Subcutaneous abdominal adipose tissue (tissue), 5 donors: ENCODE measurements around the gene MRPL51.
"Not testable (repeated sequence)": the region's sequence is repeated elsewhere in the genome, so short reads cannot be mapped to it uniquely, and the experiment has no call there.

Experiments used
- H3K27ac ChIP-seq: one replicate; pipeline ENCODE4 v1.7.0; 2013; ENCODE audit warnings: low read depth, mild to moderate bottlenecking, inconsistent platforms, low read length, moderate library complexity
- H3K27me3 ChIP-seq, 5 donors: one replicate each; pipeline ENCODE4 v1.7.0; 2013; ENCODE audit warnings: low read length in 5 of 5, inconsistent platforms in 1 of 5; ENCODE audit not compliant: control insufficient read depth in 5 of 5, insufficient read depth in 4 of 5
- H3K36me3 ChIP-seq, 5 donors: one replicate each; pipeline ENCODE4 v1.7.0; 2013; ENCODE audit warnings: low read length in 5 of 5; ENCODE audit not compliant: control insufficient read depth in 5 of 5, insufficient read depth in 5 of 5
- H3K4me1 ChIP-seq, 5 donors: one replicate each; pipeline ENCODE4 v1.7.0; 2013; ENCODE audit warnings: low read length in 5 of 5, mild to moderate bottlenecking in 3 of 5, moderate library complexity in 1 of 5; ENCODE audit not compliant: control insufficient read depth in 5 of 5, insufficient read depth in 5 of 5
- H3K4me3 ChIP-seq, 5 donors: one replicate each; pipeline ENCODE4 v1.7.0; 2013; ENCODE audit warnings: low read length in 5 of 5, low read depth in 1 of 5
- H3K9ac ChIP-seq, 5 donors: one replicate each; pipeline ENCODE4 v1.7.0; 2013; ENCODE audit warnings: low read length in 5 of 5, mild to moderate bottlenecking in 4 of 5, moderate library complexity in 3 of 5
- H3K9me3 ChIP-seq, 5 donors: one replicate each; pipeline ENCODE4 v1.7.0; 2013; ENCODE audit warnings: low read length in 5 of 5; ENCODE audit not compliant: control insufficient read depth in 5 of 5
- donor health status: healthy.
- donor health status: healthy.
- donor health status: healthy.
- donor health status: healthy.
- donor health status: healthy.

MRPL51 gene

DNA sequence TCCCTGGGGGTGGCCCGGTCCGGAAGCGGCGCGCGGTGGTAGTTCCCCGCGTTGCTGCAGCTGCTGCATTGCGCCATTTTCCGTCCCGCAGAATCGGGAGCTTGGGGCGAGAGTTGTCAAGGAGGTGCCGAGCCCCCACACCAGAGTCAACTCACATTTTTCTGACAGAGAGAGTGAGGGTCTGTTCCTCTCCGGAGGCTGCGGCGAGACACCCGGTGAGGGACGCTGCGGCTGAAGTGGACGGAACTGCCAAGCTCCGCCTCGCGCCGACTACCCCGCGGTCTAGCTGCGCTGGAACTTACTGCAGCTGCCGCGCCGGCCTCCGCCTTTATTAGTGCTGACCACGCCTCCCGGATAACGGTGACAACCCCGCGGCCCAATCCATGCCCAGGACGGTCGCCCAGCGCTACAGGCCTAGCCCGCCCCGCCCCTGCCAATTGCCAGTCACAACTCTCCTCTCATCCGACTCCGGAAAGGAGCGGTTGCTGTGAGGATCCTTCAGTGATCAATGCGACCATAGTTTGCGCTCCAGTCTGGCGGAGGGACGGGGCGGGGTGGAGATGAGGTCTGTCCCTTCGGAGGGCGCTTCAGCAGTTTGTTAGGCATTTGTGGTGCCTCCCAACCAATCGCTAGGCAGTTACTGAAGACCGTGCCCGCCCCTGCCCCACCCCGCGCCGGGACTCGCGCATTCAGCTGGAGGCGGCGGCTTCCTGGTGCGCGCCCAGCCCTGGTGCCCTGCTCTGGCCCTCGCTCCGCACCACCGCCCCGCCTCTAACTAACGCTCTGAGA, 22.5 kb downstream of the MRPL51 start, which contains the start of gene VAMP1:
Gene VAMP1 (minus strand): TSS at position 303 of the 789 bp plus-strand sequence. CDS start 146 bp downstream, at position 157.
- Histone ChIP-seq H3K4me3 (peak within 1 kb of the TSS; percentile 75 to 91 (median 83)), H3K27me3 (no peaks in the 10 kb centered on the region), H3K36me3 (peaks cover 0 to 9% (median 5%) of the 10 kb centered on the region in 5 donors), H3K9ac (peak within 1 kb of the TSS in 4 of 5 donors; percentile 40 to 84 (median 72)), H3K9me3 (no peaks in the 10 kb centered on the region), H3K27ac (peak within 1 kb of the TSS; percentile 55), H3K4me1 (peaks cover 4 to 23% (median 19%) of the 10 kb centered on the region in 5 donors)

DNA sequence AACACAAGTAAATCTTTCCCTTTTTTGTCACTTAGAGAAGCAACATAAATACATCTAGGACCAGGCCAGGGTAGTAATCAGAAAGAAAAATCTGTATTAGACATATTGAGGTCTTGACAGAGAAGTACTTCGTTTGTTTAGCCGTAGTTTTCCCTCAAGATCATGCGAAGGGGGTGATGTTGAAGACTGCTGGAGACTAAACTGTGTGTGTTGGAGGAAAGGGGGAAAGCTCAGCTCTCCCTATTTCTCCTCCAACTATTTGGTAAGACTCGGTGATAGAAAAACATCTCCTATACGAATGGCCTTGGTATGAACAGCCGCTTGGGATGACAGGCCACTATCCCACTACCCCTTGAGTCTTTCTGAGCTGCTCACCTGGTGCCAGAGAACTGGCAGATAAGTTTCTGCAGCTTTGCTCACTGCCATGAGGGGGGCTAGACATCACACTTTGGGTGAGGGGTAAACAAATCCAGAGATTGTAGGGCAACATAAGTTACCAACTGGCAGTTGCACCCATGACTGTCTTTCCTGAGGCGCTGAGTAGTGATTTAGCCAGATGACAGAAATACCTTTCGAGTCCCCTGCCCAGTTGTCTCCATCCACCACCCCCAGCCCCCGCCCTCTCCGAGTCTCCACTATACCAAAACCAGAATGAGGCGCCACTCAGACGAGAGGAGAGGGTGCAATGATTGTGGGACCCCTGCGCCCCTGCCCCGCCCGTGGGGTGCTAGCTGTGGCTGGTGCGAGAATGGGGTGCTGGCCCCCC, 23.3 kb downstream of the MRPL51 start:
- no peaks in the 10 kb centered on the region for H3K27me3 ChIP-seq
- H3K27ac ChIP-seq, result peak overlapping the region; percentile 55
- no peaks in the 10 kb centered on the region for H3K9me3 ChIP-seq
- peaks cover 0 to 14% (median 7%) of the 10 kb centered on the region in 5 donors for H3K36me3 ChIP-seq
- H3K9ac ChIP-seq, result peak overlapping the region in 4 of 5 donors; percentile 40 to 84 (median 69)
- H3K4me3 ChIP-seq, result peak overlapping the region; percentile 70 to 91 (median 82)
- peaks cover 4 to 23% (median 19%) of the 10 kb centered on the region in 5 donors for H3K4me1 ChIP-seq

DNA sequence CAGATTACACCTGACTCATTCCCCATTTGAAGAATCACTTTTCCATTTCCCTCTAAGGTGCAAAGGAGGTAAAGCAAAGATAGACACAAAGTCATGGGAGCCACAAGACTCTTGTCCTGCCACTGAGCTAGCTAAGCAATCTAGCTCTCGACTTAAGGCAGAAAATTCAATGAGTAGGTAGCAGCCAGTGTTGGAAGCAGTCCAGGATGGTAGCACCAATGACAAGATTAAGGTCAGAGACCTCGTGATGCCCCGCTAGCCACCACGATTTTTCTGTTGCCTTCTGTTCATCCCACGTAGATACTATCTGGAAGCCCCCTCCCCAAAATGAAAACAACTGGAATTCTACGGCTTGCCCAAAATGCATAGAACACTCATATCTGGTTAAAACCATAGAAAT, 24.0 kb downstream of the MRPL51 start:
- Histone ChIP-seq H3K4me1 (peaks cover 4 to 23% (median 20%) of the 10 kb centered on the region in 5 donors), H3K9ac (no peak overlapping the region), H3K4me3 (peak overlapping the region in 1 of 5 donors; percentile 75), H3K27ac (no peak overlapping the region), H3K36me3 (peaks cover 0 to 21% (median 14%) of the 10 kb centered on the region in 5 donors), H3K9me3 (no peaks in the 10 kb centered on the region), H3K27me3 (no peaks in the 10 kb centered on the region)

DNA sequence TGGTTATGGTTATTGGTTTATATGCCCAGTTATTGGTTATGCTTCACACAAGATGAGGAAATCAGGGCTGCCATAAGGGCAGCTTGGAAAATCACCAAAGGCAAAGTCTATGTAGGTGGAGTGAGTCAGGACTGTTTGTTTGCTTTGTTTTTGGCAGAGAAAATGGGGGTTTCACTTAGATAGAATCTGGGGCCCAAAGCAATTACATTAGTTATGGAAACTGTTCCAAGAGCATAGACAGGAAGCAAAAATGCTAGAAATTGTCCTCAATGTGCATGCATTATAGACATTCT, 24.8 kb downstream of the MRPL51 start:
- Histone ChIP-seq H3K4me3 (no peak overlapping the region), H3K27ac (no peak overlapping the region)

DNA sequence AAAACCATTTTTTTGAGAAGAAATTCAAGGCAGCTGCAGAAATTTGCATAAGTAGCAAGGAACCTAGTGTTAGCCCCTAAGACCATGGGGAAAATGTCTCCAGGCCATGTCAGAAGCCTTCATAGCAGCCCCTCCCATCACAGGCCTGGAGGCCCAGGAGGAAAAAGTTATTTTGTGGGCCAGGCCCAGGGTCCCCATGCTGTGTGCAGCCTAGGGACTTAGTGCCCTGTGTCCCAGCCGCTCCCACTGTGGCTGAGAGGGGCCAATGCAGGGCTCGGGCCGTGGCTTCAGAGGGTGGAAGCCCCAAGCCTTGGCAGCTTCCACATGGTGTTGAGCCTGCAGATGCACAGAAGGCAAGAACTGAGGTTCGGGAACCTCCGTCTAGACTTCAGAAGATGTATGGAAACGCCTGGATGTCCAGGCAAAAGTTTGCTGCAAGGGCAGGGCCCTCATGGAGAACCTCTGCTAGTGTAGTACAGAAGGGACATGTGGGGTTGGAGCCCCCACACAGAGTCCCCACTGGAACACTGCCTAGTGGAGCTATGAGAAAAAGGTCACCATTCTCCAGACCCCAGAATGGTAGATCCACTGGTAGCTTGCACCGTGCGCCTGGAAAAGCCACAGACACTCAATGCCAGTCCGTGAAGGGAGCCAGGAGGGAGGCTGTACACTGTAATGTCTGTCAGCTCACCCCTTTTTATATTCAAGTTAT, 25.3 kb downstream of the MRPL51 start:
- peaks cover 3 to 34% (median 26%) of the 10 kb centered on the region in 5 donors for H3K36me3 ChIP-seq
- not testable (repeated sequence) for H3K9ac ChIP-seq, H3K9me3 ChIP-seq, H3K27me3 ChIP-seq, H3K4me3 ChIP-seq, H3K27ac ChIP-seq
- H3K4me1 ChIP-seq, result peaks cover 4 to 28% (median 23%) of the 10 kb centered on the region in 5 donors

More for the DNA sequence above, 24.8 kb downstream of the MRPL51 start:
- no peaks in the 10 kb centered on the region for H3K27me3 ChIP-seq
- H3K4me1 ChIP-seq, result peaks cover 4 to 26% (median 21%) of the 10 kb centered on the region in 5 donors
- peaks cover 3 to 29% (median 21%) of the 10 kb centered on the region in 5 donors for H3K36me3 ChIP-seq
- no peak overlapping the region for H3K9ac ChIP-seq
- H3K9me3 ChIP-seq, result no peaks in the 10 kb centered on the region

DNA sequence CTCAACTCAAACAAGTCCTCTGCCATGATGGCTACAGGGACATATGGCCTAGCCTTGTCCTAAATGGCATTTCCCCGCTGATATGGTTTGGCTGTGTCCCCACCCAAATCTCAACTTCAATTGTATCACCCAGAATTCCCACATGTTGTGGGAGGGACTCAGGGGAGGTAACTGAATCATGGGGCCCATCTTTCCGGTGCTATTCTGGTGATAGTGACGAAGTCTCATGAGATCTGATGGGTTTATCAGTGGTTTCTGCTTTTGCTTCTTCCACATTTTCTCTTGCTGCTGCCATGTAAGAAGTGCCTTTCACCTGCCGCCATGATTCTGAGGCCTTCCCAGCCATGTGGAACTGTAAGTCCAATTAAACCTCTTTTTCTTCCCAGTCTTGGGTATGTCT, 26.3 kb downstream of the MRPL51 start:
- peaks cover 4 to 36% (median 23%) of the 10 kb centered on the region in 5 donors for H3K4me1 ChIP-seq
- H3K36me3 ChIP-seq, result peaks cover 3 to 44% (median 36%) of the 10 kb centered on the region in 5 donors
- not testable (repeated sequence) for H3K27me3 ChIP-seq

DNA sequence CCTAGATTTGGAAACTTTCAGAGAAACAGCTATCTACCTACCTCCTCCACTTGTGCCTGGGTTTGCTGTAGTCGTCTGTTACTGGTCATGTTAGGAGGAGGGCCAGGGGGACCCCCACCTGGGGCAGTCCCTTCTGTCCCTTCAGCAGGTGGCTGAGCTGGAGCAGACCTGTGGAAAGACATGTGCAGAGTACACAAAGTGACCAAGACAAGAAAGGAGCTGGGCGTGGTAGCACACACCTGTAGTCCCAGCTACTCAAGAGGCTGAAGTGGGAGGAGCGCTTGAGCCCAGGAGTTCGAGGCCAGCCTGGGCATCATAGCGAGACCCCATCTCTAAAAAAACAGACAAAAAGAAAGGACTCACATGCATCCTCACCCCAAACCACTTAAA, 26.9 kb downstream of the MRPL51 start:
- no peak overlapping the region for H3K27ac ChIP-seq
- no peaks in the 10 kb centered on the region for H3K9me3 ChIP-seq
- no peak overlapping the region for H3K9ac ChIP-seq
- peaks cover 3 to 50% (median 42%) of the 10 kb centered on the region in 5 donors for H3K36me3 ChIP-seq
- H3K4me3 ChIP-seq, result no peak overlapping the region
- no peaks in the 10 kb centered on the region for H3K27me3 ChIP-seq
- peaks cover 4 to 39% (median 22%) of the 10 kb centered on the region in 5 donors for H3K4me1 ChIP-seq

More for the DNA sequence above, 26.3 kb downstream of the MRPL51 start:
- not testable (repeated sequence) for H3K4me3 ChIP-seq, H3K9me3 ChIP-seq, H3K27ac ChIP-seq, H3K9ac ChIP-seq

DNA sequence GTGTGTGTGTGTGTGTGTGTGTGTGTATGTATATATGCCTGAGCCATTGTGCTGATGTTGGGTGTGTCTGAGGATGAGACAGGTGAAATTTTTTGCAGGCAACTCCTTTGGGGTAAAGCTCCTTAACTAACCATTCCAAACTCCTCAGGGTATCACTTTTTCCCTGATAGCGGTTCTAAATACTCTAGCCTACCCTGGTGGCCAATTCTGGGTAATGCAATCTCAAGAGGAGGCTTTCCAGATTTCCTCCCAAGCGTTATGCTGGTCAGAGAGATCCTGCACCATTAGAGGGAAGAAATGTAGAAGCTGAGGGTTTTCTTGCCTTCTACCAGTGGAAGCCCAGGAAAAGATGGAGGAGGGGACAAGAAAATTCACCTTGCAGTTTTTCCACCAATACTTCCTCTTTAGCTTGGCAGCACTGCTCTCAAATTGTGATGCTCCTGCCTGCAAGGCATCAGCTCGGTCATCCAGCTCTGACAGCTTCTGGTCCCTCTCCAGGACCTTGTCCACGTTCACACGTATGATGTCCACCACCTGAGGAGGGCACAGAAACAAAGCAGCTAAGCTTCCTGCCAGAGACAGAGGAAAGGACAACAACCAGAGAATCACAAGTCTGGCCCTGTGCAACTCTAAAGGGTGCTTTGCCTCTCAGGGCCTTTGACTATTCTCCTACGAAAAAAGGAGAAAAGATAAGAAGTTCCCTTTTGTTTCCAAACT, 27.4 kb downstream of the MRPL51 start:
- Histone ChIP-seq H3K4me3 (no peak overlapping the region), H3K9ac (no peak overlapping the region), H3K9me3 (no peaks in the 10 kb centered on the region), H3K4me1 (peaks cover 4 to 42% (median 22%) of the 10 kb centered on the region in 5 donors), H3K36me3 (peaks cover 3 to 55% (median 47%) of the 10 kb centered on the region in 5 donors), H3K27me3 (no peaks in the 10 kb centered on the region), H3K27ac (no peak overlapping the region)

DNA sequence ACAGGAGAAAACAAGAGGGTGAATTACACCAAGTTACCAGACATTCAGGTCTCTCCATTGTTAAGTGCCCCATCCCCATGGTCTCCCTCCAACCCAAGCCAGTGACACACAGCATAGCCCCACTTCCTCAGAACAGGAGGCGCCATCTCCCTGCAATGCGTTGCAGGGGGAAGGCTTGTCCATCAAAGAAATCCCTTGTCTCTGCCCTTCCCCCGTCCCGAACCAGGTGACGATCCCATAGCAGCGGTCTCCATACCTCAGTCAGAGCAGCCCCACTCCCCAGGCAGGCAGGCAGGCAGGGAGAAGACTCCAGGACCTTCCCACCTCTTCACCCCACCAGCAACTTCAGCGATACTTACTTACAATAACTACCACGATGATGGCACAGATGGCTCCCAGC, 28.5 kb downstream of the MRPL51 start:
- Histone ChIP-seq H3K9me3 (no peaks in the 10 kb centered on the region), H3K4me3 (no peak overlapping the region), H3K4me1 (peaks cover 0 to 36% (median 14%) of the 10 kb centered on the region in 5 donors), H3K9ac (no peak overlapping the region), H3K36me3 (peaks cover 3 to 65% (median 55%) of the 10 kb centered on the region in 5 donors), H3K27me3 (no peaks in the 10 kb centered on the region), H3K27ac (no peak overlapping the region)
